Measurements from ENCODE around the gene CAV1. TPM values are rescaled to one million over a fixed set of nuclear protein-coding genes. Genes with fewer than 3 reads are reported as not detected.

Gene CAV1
- polyA plus RNA-seq, 3 donors: 20.7 to 34.8 (median 26.0) TPM

- no peak for DNase-seq
Observed at GRCh38 chr7:116551692-116552091, 26.9 kb downstream of the CAV1 start.

GRCh38 chr7:116552602-116553001 lies 27.8 kb downstream of the CAV1 start:
- no peak for DNase-seq

GRCh38 chr7:116553168-116553964 lies 28.5 kb downstream of the CAV1 start:
- no peak for DNase-seq

GRCh38 chr7:116554436-116554835 lies 29.6 kb downstream of the CAV1 start:
- no peak for DNase-seq

- no peak for DNase-seq
Observed at GRCh38 chr7:116554911-116555310, 30.1 kb downstream of the CAV1 start.

GRCh38 chr7:116557066-116557585 lies 32.3 kb downstream of the CAV1 start:
- DNase-seq: no peak

GRCh38 chr7:116557901-116558300 lies 33.1 kb downstream of the CAV1 start:
- no peak for DNase-seq

- no peak for DNase-seq
Observed at GRCh38 chr7:116560021-116560970, 35.5 kb downstream of the CAV1 start.

GRCh38 chr7:116561697-116562483 lies 37.1 kb downstream of the CAV1 start:
- DNase-seq: no peak

GRCh38 chr7:116562529-116563121 lies 37.8 kb downstream of the CAV1 start:
- no peak for DNase-seq

GRCh38 chr7:116565981-116566380 lies 41.1 kb downstream of the CAV1 start:
- DNase-seq: no peak

- DNase-seq: no peak
Observed at GRCh38 chr7:116566666-116567065, 41.8 kb downstream of the CAV1 start.

- no peak for DNase-seq
Observed at GRCh38 chr7:116569737-116570136, 44.9 kb downstream of the CAV1 start.

GRCh38 chr7:116570306-116570705 lies 45.5 kb downstream of the CAV1 start:
- no peak for DNase-seq

- no peak for DNase-seq
Observed at GRCh38 chr7:116571037-116571436, 46.2 kb downstream of the CAV1 start.

GRCh38 chr7:116571552-116571951 lies 46.7 kb downstream of the CAV1 start:
- DNase-seq: no peak

GRCh38 chr7:116572036-116572435 lies 47.2 kb downstream of the CAV1 start:
- DNase-seq: no peak

- no peak for DNase-seq
Observed at GRCh38 chr7:116573541-116573940, 48.7 kb downstream of the CAV1 start.

GRCh38 chr7:116574025-116574822 lies 49.4 kb downstream of the CAV1 start:
- no peak for DNase-seq

GRCh38 chr7:116575853-116576252 lies 51.0 kb downstream of the CAV1 start:
- DNase-seq: no peak
